ENCODE results near the gene KCNQ1. TPM values are rescaled to one million over a fixed set of nuclear protein-coding genes. Genes with fewer than 3 reads are reported as not detected.

Gene KCNQ1
- total RNA-seq, 4 donors from 2014 or later = 0.89 to 2.2 (median 1.3) TPM

DNA sequence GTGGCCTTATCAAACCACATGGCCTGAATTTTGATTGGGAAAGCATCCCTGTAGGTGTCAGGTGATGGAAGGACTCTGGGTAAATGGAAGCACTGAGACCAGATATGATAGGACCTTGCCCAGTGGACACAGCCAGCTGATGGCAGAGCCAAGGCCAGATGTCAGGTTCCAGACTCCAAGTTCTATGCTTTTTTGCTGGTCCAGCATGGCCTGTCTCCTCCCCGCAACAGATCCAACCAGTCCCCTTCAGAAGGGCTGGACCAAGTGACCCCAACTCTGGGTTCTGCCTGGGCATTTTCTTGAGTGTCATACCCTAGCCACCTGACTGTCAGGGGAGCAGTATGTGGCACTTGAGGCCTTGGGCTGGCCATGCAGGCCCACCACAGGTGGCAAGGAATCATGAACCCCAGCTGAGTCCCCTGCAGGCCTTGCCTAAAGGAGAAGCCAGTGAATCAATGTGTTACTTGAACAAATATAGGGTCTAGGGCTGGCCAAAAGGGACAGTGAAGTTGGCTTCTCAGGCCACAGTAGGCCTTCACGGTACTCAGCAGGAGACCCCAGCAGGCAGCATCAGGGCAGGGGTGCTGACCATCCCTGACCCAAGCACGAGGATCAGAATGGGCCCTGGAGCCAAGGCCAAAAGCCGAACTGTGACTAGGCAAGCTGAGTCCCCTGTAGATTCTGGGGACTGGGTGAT, 227.9 kb downstream of the KCNQ1 start:
- Histone ChIP-seq H3K36me3 (no peaks in the 10 kb centered on the region), H3K27ac (no peak overlapping the region), H3K9me3 (no peaks in the 10 kb centered on the region), H3K4me1 (peaks cover 8% of the 10 kb centered on the region), H3K27me3 (no peaks in the 10 kb centered on the region), H3K4me3 (no peak overlapping the region)
- peak; percentile 14 to 52 for DNase-seq (ENCODE audit: low spot score in 2 of 2)
- TF ChIP-seq POLR2AphosphoS5 (IDR thresholded peaks at IDR 0.05) (no peak), EP300 (IDR thresholded peaks at IDR 0.05) (no peak), POLR2A (IDR thresholded peaks at IDR 0.05) (no peak)
- TF ChIP-seq, protein P1, sequence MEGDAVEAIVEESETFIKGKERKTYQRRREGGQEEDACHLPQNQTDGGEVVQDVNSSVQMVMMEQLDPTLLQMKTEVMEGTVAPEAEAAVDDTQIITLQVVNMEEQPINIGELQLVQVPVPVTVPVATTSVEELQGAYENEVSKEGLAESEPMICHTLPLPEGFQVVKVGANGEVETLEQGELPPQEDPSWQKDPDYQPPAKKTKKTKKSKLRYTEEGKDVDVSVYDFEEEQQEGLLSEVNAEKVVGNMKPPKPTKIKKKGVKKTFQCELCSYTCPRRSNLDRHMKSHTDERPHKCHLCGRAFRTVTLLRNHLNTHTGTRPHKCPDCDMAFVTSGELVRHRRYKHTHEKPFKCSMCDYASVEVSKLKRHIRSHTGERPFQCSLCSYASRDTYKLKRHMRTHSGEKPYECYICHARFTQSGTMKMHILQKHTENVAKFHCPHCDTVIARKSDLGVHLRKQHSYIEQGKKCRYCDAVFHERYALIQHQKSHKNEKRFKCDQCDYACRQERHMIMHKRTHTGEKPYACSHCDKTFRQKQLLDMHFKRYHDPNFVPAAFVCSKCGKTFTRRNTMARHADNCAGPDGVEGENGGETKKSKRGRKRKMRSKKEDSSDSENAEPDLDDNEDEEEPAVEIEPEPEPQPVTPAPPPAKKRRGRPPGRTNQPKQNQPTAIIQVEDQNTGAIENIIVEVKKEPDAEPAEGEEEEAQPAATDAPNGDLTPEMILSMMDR (IDR thresholded peaks at IDR 0.05) = no peak
- 80% methylated on average over 1 of the region's 4 CpGs for WGBS

- Histone ChIP-seq H3K4me3 (no peak overlapping the region), H3K4me1 (peaks cover 8% of the 10 kb centered on the region), H3K9me3 (no peaks in the 10 kb centered on the region), H3K27me3 (no peaks in the 10 kb centered on the region), H3K27ac (no peak overlapping the region), H3K36me3 (no peaks in the 10 kb centered on the region)
- TF ChIP-seq EP300 (IDR thresholded peaks at IDR 0.05) (no peak), POLR2A (IDR thresholded peaks at IDR 0.05) (no peak), POLR2AphosphoS5 (IDR thresholded peaks at IDR 0.05) (no peak)
- TF ChIP-seq, protein P1 (IDR thresholded peaks at IDR 0.05) = no peak
- 88% methylated on average over 2 of the region's 2 CpGs for WGBS
- DNase-seq (ENCODE audit: low spot score in 2 of 2) = peak in 1 of 2 donors; percentile 28
Measured at GRCh38 chr11:2673250-2673610, 228.4 kb downstream of the KCNQ1 start.

GRCh38 chr11:2673871-2674471, 229.2 kb downstream of the KCNQ1 start:
- Histone ChIP-seq H3K4me3 (no peak overlapping the region), H3K27ac (no peak overlapping the region), H3K27me3 (no peaks in the 10 kb centered on the region), H3K9me3 (no peaks in the 10 kb centered on the region), H3K4me1 (peaks cover 8% of the 10 kb centered on the region), H3K36me3 (no peaks in the 10 kb centered on the region)
- no peak for TF ChIP-seq EP300 (IDR thresholded peaks at IDR 0.05)
- no peak for TF ChIP-seq POLR2A (IDR thresholded peaks at IDR 0.05)
- TF ChIP-seq, protein P1 (IDR thresholded peaks at IDR 0.05) = no peak
- no peak for TF ChIP-seq POLR2AphosphoS5 (IDR thresholded peaks at IDR 0.05)
- WGBS = 81% methylated on average over 13 of the region's 16 CpGs
- DNase-seq (ENCODE audit: low spot score in 2 of 2) = peak; percentile 26 to 68

DNA sequence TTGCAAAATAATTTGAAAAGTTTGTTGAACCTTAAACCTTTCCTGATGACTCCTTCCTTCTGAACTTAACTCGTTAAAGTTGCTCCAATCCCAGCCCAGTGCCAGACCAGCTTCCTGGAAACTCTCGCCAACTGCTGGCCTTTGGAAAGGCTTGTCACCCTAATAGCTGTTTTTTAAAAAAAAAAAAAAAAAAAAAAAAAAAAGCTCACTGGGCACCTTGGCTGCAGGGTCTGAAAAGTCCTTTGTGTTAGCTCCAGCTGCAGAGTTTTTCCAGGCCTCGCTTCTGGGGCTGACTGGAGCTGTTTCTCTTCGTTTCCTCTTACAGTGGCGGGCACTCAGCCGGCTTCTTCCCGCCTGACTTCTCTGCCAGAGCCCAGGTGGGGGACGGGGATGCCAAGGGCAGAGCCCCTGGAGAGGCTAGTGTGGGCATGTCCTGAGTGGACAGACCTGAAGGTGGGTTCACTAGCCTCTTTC, 229.9 kb downstream of the KCNQ1 start:
- Histone ChIP-seq H3K27ac (no peak overlapping the region), H3K27me3 (no peaks in the 10 kb centered on the region), H3K9me3 (no peaks in the 10 kb centered on the region), H3K4me1 (peaks cover 8% of the 10 kb centered on the region), H3K4me3 (no peak overlapping the region), H3K36me3 (no peaks in the 10 kb centered on the region)
- peak; percentile 39 to 72 for DNase-seq (ENCODE audit: low spot score in 2 of 2)
- 54% methylated on average over 8 of the region's 8 CpGs for WGBS
- TF ChIP-seq, protein P1 (IDR thresholded peaks at IDR 0.05) = no peak
- TF ChIP-seq POLR2A (IDR thresholded peaks at IDR 0.05) (no peak), POLR2AphosphoS5 (IDR thresholded peaks at IDR 0.05) (no peak), EP300 (IDR thresholded peaks at IDR 0.05) (no peak)

GRCh38 chr11:2675540-2675939, 230.7 kb downstream of the KCNQ1 start:
- H3K27me3 ChIP-seq = no peaks in the 10 kb centered on the region
- H3K4me3 ChIP-seq = no peak overlapping the region
- DNase-seq (ENCODE audit: low spot score in 2 of 2) = peak; percentile 48 to 52
- no peak overlapping the region for H3K27ac ChIP-seq
- no peaks in the 10 kb centered on the region for H3K9me3 ChIP-seq
- peaks cover 8% of the 10 kb centered on the region for H3K4me1 ChIP-seq
- no peaks in the 10 kb centered on the region for H3K36me3 ChIP-seq
- no peak for TF ChIP-seq POLR2AphosphoS5 (IDR thresholded peaks at IDR 0.05)
- WGBS = 80% methylated on average over 7 of the region's 7 CpGs
